ENCODE measurements around the gene CAGE1.

Gene CAGE1

DNA sequence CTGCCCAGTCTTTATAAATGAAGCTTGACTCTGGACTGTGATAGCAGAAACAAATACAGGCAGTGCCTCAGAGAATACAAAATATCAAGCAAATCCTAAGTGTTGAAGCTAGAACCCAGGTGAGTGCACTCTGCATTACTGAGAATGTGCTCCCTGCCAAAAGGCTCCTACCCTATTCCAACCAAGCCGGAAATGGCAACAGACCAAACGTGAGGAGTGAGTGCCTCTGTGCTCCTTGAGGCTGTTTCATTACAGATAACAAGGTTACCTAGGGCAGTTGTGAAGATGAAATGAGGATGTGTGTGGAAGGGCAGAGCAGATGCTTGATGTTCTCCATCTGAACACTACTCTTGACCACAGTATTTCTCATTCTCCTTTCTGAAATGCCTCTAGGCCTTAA lies 105.9 kb downstream of the CAGE1 start:
- DNase-seq: no peak
- in situ Hi-C loops (cut with MboI; ENCODE audit: low pct_unique_long_range_greater_than_20kb, low sequenced_read_pairs): no loop called here

- in situ Hi-C loops (cut with MboI; ENCODE audit: low pct_unique_long_range_greater_than_20kb, low sequenced_read_pairs): no loop called here
- DNase-seq: peak; percentile 48
Measured at GRCh38 chr6:7282097-7282906, 107.2 kb downstream of the CAGE1 start.
